NCI-H748 (cell line): ENCODE results near the gene SLC5A5.
"Not testable (repeated sequence)": the region's sequence is repeated elsewhere in the genome, so short reads cannot be mapped to it uniquely, and the experiment has no call there.

Experiments
- DNase-seq: peaks from one replicate; lab custom pipeline; 2025; ENCODE audit not compliant: unreplicated experiment; lab: John Stamatoyannopoulos, UW

The SLC5A5 gene

DNA sequence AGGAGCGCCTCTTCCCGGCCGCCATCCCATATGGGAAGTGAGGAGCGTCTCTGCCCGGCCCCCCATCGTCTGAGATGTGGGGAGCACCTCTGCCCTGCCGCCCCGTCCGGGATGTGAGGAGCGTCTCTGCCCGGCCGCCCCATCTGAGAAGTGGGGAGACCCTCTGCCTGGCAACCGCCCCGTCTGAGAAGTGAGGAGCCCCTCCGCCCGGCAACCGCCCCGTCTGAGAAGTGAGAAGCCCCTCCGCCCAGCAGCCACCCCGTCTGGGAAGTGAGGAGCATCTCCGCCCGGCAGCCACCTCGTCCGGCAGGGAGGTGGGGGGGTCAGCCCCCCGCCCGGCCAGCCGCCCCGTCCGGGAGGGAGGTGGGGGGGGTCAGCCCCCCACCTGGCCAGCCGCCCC, 46.4 kb downstream of the SLC5A5 start:
- DNase-seq, result not testable (repeated sequence)

DNA sequence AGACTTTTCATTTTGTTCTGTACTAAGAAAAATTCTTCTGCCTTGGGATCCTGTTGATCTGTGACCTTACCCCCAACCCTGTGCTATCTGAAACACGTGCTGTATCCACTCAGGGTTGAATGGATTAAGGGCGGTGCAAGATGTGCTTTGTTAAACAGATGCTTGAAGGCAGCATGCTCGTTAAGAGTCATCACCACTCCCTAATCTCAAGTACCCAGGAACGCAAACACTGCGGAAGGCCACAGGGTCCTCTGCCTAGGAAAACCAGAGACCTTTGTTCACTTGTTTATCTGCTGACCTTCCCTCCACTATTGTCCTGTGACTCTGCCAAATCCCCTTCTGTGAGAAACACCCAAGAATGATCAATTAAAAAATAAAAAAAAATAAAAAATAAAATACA, 47.4 kb downstream of the SLC5A5 start:
- peak; percentile 46 for DNase-seq

DNA sequence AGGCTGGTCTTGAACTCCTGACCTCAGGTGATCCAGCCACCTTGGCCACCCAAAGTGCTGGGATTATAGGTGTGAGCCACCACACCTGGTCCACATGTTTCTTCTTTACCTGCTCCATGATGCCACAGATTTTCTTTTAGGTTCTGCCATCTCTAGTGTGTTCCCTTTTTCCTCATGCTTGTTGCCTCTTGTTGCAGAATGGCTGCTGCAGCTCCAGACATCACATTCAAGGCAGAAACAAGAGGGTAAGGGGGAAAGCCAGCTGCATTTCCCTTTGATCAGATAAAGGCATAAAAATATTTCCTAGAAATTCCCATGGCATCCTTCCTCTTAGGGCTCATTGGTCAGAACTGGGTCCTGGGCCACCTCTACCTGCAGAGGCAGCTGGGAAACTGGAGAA, 48.8 kb downstream of the SLC5A5 start:
- DNase-seq, result no peak

DNA sequence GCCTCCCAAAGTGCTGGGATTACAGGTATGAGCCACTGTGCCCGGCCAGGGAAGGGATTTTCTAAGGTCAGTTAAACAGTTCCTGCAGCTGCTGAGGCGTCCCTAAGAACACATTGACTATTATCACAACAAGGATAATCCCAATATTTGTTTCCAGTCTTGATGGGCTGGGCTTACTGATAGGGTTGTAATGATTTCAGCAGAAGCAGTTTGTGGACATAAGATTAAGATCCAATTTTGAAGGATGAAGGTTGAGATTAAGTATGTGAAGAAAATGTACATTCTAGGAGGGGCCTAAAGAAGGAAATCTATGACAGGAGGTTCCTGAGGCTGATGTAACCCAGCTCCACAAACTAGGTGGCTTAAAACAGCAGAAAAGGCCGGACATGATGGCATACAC, 50.4 kb downstream of the SLC5A5 start:
- no peak for DNase-seq

DNA sequence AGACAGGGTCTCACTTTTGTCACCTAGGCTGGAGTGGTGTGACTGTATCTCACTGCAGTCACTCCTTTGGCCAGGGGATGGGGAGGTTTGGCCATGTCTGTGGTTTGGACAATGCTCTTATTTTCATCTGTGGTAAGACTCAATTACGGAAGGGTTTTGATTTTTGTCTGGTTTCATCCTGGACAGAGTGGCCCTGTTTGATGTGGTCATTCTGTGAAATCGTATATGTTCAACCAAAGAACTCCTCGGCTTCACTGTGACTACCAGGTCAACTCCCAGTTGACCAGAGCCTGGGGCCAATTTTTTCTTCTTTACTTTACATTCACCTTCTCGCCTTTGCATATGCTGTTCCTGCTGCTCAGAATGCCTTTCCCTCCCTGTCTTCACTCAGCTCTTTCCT, 54.3 kb downstream of the SLC5A5 start:
- no peak for DNase-seq

DNA sequence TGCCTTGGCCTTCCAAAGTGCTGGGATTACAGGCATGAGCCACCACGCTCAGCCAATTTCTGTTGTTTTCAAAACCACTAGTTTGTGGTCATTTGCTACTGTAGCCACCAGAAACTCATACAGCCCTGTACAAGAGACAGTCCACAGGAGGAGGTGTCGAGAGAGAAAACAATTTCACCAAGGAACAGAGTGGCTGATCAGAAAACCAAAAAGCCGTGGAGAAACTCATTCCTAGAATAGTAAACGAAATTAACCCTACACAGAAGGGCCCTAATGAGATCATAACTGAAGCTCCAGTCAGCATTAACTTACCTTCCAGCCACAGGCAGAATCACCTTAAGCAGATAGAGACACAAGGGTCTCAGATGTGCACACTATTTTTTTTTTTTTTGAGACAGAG, 57.3 kb downstream of the SLC5A5 start:
- DNase-seq, result no peak

DNA sequence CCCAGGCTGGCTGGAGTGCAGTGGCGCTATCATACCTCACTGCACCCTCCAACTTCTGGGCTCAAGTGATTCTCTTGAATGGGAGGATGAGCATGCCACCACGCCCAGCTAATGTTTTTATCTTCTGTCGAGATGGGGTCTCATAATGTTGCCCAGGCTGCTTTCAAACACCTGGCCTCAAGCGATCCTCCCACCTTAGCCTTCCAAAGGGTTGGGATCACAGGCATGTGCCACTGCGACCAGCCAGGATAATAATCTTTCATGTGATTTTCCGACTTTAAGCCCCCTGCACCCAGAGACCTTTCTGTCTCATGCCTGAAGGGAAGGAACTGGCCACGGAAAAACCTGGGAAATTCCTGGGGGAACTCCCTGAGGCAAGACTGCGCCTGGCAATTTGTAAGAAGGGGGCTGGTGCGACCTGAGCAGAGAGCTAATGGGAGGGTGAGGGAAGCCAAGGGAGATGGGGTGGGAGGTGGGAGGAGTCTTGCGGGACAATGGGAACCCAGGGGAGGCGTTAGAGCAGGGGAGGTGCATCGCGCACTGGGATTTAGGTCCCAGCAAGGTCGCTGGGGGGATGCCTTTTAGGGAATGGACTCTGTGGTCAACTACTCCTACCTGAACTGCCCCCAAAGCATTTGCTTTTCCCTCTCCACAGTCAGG, 59.9 kb downstream of the SLC5A5 start:
- peak; percentile 54 for DNase-seq

DNA sequence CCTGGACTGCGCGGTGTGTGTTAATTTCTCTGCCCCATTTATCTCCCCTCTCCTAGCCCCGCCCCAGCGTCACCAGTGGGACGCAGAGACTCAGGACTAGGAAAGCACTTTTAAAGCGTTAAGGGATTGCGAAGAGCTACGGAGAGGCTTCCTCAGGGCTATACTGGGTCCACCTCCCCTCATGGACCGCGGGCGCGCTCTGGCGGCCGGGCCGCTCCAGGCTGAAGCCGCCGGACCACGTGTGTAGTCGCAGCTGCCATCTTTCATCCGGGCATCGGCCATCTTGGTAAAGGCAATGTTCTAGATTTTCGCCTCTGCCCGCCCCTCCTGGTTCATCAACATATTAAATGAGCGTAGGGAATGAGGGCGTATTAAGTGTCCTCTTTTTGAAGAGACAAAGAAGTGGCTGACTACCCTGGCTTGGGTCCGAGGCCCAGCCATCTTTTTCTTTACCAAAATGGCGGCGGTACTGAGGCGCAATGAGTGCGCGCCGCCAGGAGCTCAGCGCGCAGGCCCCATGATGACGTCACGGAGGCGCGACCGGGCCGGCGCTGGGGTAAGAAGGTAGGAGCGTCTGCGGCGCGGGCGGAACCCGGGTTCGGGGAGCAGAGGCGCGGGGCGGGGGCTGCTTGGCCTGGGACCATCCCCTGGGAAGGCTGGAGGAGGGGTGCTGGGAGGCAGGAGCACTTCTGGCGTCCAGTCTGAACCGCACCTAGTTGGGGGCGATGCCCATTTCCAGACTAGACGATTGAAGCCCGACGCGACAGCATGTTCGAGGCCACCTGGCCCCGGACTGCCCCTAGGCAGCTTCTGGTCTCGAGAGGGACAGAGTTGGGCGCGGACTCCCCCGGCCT, 61.0 kb downstream of the SLC5A5 start, which contains the start of gene CCDC124:
Gene CCDC124 (plus strand): TSS at position 531 of the 854 bp plus-strand sequence. CDS start 3,406 bp downstream, outside the sequence.
- DNase-seq, result peak; percentile 92

DNA sequence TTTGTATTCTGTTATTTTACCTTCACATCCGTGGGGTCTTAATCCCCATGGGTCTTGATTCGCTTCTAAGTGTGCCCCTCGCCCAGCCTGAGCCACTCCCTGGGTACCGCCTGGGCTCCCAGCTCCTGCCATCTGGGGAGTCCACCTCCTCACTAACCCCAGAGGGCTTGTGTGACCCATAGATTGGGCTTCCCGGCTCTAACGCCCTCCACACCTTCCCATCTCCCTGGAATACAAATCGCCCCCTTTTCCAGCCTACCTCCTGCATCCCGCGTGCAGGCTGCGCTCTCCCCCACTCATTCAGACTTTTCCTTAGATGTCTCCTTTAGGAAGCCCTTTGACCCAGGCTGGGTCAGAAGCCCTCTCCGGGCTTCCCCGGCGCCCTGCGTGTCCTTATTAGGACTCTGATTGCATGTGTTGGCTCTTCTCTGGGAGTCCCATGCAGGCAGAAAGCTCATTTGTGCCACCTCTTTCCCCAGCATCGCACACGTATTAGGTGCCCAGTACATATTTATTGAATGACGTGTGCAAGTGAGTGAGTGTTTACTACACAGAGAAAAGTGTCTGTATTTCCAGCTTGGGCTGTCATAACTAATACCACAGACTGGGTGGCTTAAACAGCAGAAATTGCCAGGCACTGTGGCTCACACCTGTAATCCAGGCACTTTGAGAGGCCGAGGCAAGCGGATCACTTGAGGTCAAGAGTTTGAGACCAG, 61.8 kb downstream of the SLC5A5 start:
- no peak for DNase-seq

DNA sequence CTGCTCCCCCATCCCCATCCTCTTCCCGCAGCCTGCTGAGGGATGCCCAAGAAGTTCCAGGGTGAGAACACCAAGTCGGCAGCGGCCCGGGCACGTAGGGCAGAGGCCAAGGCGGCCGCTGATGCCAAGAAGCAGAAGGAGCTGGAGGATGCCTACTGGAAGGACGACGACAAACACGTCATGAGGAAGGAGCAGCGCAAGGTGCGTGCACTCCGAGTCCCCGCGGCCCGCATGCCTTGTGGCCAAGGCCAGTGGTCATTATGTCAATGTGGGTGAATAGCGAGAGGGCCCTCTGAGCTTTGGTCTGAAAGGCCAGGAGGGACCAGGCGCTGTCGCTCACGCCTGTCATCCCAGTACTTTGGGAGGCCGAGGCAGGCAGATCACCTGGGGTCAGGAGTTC, 64.6 kb downstream of the SLC5A5 start:
- no peak for DNase-seq

DNA sequence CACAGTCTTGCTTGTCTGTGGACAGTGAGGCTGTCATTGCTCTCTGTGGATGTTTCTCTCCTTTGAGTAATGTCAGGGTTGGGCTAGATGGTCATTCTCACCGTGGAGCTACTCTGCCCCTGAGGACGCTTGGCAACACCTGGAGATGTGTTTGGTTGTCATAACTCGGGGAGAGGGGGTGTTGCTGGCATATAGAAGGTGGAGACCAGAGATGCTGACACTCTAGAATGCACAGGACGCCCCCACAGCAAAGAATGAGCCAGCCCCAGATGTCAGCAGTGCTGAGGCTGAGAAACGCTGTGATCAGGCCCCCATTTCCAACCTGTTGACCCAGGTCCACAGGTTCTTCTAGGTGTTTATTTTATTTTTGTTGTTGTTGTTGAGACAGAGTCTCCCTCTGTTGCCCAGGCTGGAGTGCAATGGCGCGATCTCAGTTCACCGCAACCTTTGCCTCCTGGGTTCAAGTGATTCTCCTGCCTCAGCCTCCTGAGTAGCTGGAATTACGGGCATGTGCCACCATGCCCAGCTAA, 65.7 kb downstream of the SLC5A5 start:
- no peak for DNase-seq

DNA sequence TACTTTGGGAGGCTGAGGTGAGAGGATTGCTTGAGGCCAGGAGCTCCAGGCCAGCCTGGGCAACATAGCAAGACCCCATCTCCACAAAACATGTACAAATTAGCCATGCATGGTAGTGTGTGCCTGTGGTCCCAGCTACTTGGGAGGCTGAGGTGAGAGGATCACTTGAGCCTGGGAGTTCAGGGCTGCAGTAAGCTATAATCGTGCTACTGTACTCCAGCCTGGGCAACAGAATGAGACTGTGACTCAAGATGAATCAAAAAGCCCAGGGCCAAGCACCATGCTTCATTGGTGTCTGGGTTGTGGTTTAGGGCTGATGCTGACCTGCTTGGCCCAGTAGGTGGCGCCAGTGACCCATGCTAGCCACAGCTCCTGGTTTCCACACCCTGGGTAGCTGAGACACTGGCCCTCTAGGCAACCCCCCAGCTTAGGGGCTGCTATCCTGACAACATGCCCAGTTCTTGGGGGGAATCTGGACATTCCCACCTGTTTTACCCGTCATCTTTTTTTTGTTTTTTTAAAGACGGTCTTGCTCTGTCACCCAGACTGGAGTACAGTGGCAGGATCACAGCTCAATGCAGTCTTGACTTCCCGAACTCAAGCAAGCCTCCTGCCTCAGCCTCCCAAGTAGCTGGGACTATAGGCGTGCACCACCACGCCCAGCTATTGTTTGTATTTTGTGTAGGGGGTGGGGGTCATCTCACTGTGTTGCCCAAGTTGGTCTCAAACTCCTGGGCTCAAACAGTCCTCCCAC, 66.5 kb downstream of the SLC5A5 start:
- DNase-seq, result peak; percentile 40

DNA sequence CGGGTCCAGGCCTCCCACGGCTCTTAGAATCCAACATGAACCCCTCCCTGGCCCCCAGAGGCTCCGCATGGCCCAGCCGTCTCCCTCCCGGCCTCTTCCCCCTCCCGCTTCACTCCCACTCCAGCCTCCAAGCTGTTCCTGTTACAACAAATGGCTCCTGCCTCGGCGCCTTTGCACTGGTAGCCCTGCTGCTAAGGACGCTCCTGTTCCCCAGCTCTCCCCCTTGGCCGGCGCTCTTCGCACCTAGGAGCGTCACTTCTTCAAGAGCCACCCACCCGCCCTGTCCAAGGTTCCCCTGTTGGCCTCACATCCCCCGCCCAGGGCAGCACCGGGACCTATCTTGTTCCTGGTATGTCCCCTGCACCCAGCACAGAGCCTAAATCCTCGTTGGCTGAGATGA, 70.4 kb downstream of the SLC5A5 start:
- no peak for DNase-seq

DNA sequence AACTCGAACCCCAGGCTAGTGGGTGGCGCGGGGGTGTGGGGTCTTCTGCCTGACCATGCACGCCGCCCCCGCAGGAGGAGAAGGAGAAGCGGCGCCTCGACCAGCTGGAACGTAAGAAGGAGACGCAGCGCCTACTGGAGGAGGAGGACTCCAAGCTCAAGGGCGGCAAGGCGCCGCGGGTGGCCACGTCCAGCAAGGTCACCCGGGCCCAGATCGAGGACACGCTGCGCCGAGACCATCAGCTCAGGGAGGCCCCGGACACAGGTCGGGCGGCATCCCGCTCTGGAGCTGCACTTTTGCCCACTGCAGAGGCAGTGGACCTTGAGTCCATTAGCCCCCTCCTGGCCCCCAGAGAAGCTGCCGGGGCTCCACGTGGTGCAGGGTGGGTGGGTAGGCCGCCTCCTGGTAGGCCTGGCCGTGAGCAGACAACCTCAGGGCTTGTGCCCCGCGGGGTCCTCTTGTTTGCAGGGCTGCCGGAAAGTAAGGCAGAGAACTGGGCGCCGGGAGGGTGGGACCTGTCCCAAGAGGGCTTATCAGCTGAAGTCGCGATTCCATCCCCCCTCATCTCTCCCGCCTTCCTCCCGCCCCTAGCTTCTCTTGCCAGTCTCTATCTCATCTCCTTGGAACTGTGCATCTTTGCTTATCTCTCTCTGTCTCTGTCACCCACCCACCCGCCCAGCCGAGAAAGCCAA, 71.0 kb downstream of the SLC5A5 start:
- no peak for DNase-seq

DNA sequence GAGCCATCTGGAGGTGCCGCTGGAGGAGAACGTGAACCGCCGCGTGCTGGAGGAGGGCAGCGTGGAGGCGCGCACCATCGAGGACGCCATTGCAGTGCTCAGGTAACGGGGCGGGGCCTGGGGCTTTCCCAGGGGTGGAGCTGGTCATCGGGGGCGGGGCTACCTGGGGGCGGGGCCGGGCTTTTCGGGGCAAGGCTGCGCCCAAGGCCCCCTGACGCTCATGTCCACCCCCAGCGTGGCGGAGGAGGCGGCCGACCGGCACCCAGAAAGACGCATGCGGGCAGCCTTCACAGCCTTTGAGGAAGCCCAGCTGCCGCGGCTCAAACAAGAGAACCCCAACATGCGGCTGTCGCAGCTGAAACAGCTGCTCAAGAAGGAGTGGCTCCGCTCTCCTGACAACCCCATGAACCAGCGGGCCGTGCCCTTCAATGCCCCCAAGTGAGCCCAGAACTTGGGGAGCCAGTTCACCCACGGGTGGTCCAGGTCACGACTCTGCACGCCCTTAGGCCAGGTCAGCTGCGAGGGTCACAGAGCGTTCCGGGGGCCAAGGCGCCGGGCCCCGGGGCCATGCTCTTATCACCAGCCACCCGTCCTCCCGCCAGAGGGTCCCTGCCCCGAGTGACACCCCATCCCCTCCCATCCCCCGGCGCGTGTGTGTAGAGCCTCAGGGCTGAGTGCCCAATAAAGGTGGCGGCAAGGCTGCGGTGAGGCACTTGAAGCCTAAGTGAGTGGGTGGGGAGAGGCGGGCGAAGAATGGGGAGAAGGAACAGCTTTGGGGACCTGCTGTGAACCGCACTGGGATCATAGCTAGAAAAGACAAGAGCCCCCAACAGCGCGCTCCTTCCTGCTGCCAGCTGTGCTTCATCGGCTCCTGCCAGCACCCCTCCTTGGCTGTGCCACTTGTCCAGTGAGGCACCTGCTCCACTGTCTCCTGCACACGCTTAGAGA, 71.8 kb downstream of the SLC5A5 start:
- no peak for DNase-seq

DNA sequence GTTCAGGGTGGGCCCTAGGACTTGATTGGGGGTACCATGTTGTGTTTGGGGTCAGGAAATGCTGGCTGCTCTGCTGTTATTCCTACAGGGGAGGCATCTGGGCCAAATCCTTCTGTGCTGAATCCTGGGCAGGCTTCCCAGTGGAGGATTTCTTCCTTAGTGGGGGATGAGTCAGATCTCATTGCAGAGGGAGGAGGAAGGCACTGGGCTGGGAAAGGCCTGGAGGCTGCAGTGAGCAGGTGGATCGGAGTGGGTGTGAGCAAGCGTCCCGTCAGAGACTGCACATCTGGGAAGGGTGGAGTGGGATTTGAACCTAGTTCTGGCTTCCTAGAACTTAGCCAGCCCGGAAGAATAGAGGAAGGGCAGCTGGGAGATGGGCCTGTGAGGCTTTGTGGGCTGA, 72.6 kb downstream of the SLC5A5 start:
- DNase-seq, result no peak
